HUES6 (cell line): ENCODE data around the gene COPZ2.

ENCODE experiments used
- H3K27ac ChIP-seq: 2 replicates; pipeline ENCODE4 v1.7.0; 2013; ENCODE audit warnings: low read depth, mild to moderate bottlenecking, low read length, inconsistent platforms
- H3K27me3 ChIP-seq: 2 replicates; pipeline ENCODE4 v1.6.1; 2013; ENCODE audit warnings: low read length; ENCODE audit not compliant: control insufficient read depth, insufficient read depth
- H3K36me3 ChIP-seq: 2 replicates; pipeline ENCODE4 v1.6.1; 2013; ENCODE audit warnings: low read length; ENCODE audit not compliant: control insufficient read depth, insufficient read depth
- H3K4me1 ChIP-seq: 2 replicates; pipeline ENCODE4 v1.6.1; 2013; ENCODE audit warnings: low read length; ENCODE audit not compliant: control insufficient read depth, insufficient read depth
- H3K4me3 ChIP-seq: 2 replicates; pipeline ENCODE4 v1.5.1; 2013; ENCODE audit warnings: low read depth, low read length
- H3K9ac ChIP-seq: one replicate; pipeline ENCODE4 v1.6.1; 2013; ENCODE audit warnings: mild to moderate bottlenecking, low read length
- H3K9me3 ChIP-seq: 2 replicates; pipeline ENCODE4 v1.6.1; 2013; ENCODE audit warnings: low read depth, low read length; ENCODE audit not compliant: control insufficient read depth, insufficient read depth

COPZ2 gene

DNA sequence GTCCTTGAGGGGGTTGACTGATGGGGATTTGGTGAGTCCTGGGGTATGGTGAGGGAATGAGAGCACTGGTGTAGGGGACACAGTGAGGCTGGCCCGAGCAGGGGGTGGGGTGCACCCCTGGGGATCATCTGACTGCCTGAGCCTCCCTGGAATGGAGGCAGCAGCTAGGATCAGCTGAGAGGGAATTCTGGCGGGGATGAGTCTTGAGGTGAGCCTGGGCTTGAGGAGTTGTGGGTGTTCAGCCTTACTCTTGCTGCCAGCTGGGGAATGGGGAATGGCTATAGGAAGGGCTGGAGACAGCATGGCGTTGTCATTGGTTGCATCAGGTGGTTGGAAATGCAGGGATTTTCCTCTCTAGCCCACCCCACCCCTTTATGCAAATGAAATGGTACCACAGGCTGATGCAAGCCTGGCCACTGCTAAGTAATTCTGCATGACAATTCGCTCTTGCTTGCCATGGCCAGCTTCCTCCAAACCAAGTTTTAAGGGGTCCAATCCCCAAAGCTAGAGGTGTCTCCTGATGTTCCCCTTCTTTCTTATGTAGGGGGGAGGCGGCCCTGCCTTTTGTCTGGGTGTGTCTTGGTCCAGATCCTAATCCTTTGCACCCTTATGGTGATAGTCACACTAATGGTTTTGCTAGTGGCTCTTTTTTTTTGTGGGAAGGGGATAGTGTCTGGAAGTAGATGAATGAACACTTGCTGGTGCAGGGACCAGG, 18.1 kb upstream of the COPZ2 start:
- H3K4me3 ChIP-seq = peak overlapping the region; percentile 79
- H3K27me3 ChIP-seq = no peaks in the 10 kb centered on the region
- no peaks in the 10 kb centered on the region for H3K9me3 ChIP-seq
- H3K4me1 ChIP-seq = peaks cover 53% of the 10 kb centered on the region
- peak overlapping the region; percentile 86 for H3K9ac ChIP-seq
- peaks cover 70% of the 10 kb centered on the region for H3K36me3 ChIP-seq
- peak overlapping the region; percentile 97 for H3K27ac ChIP-seq

DNA sequence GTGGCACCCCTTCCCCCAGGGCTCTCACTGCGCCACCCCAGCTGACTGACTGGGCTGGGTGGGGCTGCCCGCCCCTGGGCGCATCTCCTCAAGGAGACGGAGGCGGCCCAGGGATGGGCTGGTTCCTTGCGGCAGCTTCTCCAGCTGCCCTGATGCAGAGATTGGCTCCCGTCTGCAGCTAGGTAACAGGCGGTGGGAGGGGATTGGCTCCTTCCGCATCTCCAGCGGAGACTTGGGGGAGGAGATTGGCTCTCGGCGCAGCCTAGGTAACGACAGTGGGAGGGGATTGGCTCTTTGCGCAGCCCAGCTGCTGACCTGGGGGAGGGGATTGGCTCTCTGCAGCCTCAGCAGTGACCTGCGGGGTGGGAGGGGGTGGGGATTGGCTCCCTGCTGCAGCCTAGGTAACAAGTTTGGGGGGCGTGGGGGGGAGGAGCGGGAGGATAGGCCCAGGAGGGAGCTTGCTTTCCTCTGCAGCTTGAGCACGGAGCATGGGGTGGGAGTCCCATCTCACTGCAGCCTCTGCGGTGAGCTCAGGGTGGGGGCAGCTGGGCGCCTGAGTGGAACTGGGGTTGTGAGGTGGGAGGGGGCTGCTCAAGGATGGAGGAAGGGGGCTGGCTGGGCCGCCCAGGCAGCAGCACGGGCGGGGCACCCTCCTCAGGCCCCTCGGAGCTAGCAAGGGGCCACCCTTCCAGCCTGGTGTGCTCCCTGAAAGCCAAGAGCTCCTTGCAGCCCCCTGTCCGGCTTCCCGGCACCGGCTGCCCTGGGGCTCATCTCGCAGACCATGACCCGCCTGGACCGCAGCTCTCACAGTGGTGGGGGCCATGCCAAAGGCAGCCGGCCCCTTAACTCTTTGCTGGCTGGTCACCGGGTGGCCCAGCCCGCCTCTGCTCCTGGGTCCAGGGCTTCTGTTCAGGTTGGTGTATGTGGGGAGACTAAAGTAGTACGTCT, 16.9 kb upstream of the COPZ2 start:
- H3K4me1 ChIP-seq = peaks cover 62% of the 10 kb centered on the region
- no peaks in the 10 kb centered on the region for H3K27me3 ChIP-seq
- peak overlapping the region; percentile 86 for H3K9ac ChIP-seq
- peak overlapping the region; percentile 79 for H3K4me3 ChIP-seq
- H3K36me3 ChIP-seq = peaks cover 63% of the 10 kb centered on the region
- no peaks in the 10 kb centered on the region for H3K9me3 ChIP-seq
- peak overlapping the region; percentile 85 for H3K27ac ChIP-seq

DNA sequence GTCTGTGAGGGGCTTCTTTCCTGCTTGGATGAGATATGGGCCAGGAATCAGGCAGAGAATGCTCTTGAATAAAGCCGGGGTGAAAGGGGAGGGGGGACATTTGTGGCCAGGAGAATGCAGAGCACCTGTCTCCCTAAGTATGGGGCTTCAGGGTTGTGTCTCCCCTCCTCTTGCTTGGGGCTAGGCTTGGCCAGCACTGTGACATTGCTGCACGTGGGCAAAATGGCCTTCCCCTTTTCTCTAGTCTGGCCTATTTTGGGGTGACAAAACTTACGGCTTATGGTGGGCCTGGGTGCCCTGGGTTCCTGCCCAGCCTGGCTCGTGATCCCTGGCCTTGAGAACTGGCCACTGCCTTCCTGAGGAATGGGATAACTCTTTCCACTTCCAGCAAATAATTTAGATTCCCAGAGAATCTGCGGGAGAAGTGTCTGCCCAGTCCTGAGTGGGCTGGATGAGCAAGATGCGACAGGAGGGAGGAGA, 16.2 kb upstream of the COPZ2 start:
- H3K36me3 ChIP-seq = peaks cover 56% of the 10 kb centered on the region
- no peak overlapping the region for H3K27ac ChIP-seq
- H3K9ac ChIP-seq = no peak overlapping the region
- H3K9me3 ChIP-seq = no peaks in the 10 kb centered on the region
- no peaks in the 10 kb centered on the region for H3K27me3 ChIP-seq
- peaks cover 62% of the 10 kb centered on the region for H3K4me1 ChIP-seq
- peak overlapping the region; percentile 45 for H3K4me3 ChIP-seq

DNA sequence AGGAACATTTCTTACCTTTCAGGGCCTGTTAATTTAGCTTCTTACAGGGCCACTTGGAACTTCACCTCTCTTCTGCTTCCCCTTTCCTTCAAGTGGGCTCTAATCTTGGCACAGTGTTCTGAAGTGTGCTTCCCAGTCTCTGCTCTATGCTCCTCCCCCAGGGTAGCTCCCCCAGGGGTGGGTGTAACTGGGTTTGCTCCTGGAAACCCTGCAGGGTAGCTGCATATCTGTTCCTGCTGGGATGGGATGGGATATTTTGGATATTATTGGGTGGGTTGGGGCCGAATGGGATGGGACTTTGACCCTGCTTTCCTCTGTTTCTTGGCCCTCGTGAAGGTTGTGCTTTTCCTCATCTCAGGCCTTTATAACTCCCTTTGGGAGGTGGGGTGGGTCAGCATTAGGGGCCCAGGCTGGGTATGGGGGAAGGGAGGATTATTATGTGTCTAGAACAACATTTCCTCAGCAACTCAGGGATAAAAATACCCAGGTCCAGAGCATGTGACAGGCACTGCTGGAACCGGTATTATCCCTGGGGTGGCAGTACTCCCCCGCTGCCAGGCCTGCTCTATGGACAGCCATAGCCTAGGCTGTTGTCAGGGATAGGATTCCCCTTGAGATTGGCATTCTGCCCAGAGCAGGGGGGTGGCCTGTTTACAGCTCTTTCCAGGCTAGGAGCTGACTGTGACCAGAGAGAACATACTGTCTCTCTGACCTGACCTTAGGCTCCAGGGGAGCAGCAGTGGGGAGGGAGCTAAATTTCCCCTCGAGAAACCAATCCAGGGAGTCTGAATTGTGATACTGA, 15.6 kb upstream of the COPZ2 start:
- Histone ChIP-seq H3K36me3 (peaks cover 49% of the 10 kb centered on the region), H3K4me3 (peak overlapping the region; percentile 45; the same call in 1 of the 2 replicates), H3K9ac (no peak overlapping the region), H3K4me1 (peaks cover 62% of the 10 kb centered on the region), H3K27me3 (no peaks in the 10 kb centered on the region), H3K9me3 (no peaks in the 10 kb centered on the region), H3K27ac (no peak overlapping the region)

- Histone ChIP-seq H3K4me1 (peaks cover 62% of the 10 kb centered on the region), H3K4me3 (peak overlapping the region; percentile 27), H3K27ac (no peak overlapping the region), H3K9ac (no peak overlapping the region), H3K36me3 (peaks cover 37% of the 10 kb centered on the region), H3K9me3 (no peaks in the 10 kb centered on the region), H3K27me3 (no peaks in the 10 kb centered on the region)
These were observed 14.3 kb upstream of the COPZ2 start for GRCh38 chr17:48051706-48052486.

GRCh38 chr17:48051283-48051682, 13.7 kb upstream of the COPZ2 start:
- Histone ChIP-seq H3K4me3 (0 out of 2 replicates have a peak overlapping the region, but pooled peaks have one; percentile 2), H3K36me3 (peaks cover 31% of the 10 kb centered on the region)

GRCh38 chr17:48048384-48049126, 11.0 kb upstream of the COPZ2 start:
- Histone ChIP-seq H3K4me3 (peak overlapping the region; percentile 62), H3K36me3 (peaks cover 27% of the 10 kb centered on the region), H3K9me3 (no peaks in the 10 kb centered on the region), H3K27me3 (no peaks in the 10 kb centered on the region), H3K27ac (peak overlapping the region; percentile 90), H3K4me1 (peaks cover 50% of the 10 kb centered on the region), H3K9ac (peak overlapping the region; percentile 92)

More at GRCh38 chr17:48051283-48051682, 13.7 kb upstream of the COPZ2 start:
- Histone ChIP-seq H3K4me1 (peaks cover 60% of the 10 kb centered on the region), H3K27me3 (no peaks in the 10 kb centered on the region), H3K9ac (no peak overlapping the region), H3K9me3 (no peaks in the 10 kb centered on the region), H3K27ac (no peak overlapping the region)

DNA sequence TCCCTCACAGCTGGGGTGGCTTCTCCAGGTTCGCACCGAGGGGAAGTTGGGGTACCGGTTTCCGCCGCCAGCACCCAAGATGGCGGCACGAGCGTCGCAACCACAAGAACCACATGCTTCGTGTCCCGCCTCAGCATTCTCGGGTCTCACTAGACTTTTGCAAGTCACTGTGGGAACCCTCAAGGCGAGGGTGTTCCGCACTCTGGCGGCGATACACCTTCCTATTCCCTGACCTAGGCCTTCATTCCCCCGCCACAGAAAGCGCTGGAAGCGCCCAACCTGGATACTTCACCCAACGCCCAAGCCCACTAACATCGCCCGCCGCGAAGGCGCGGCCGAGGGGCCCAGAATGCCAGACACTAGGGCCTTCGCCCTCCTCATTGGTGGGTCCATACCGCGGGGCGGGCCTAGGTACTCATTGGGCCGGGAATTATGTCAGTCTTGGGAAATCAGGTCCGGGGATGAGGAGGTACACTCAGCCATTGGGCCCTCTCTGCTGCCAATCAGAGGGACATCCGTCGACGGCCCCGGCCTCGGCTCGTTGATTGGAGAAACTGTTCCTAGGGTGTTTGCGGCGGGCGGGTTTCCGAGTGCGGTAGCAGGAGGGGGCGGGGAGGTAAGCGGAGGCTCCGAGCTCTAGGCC, 10.3 kb upstream of the COPZ2 start, which contains the start of gene NFE2L1:
Gene NFE2L1, plus strand, starts transcription at position 619 of the 643 bp plus-strand sequence. CDS start 2,760 bp downstream, outside the sequence.
- Histone ChIP-seq H3K36me3 (peaks cover 23% of the 10 kb centered on the region), H3K9me3 (no peaks in the 10 kb centered on the region), H3K27me3 (no peaks in the 10 kb centered on the region), H3K4me1 (peaks cover 43% of the 10 kb centered on the region), H3K4me3 (peak within 1 kb of the TSS; percentile 82), H3K9ac (peak within 1 kb of the TSS; percentile 92), H3K27ac (peak within 1 kb of the TSS; percentile 90)

GRCh38 chr17:48047113-48047740, 9.6 kb upstream of the COPZ2 start:
- H3K9ac ChIP-seq = peak overlapping the region; percentile 92
- peak overlapping the region; percentile 81 for H3K27ac ChIP-seq
- no peaks in the 10 kb centered on the region for H3K27me3 ChIP-seq
- H3K9me3 ChIP-seq = no peaks in the 10 kb centered on the region
- peaks cover 17% of the 10 kb centered on the region for H3K36me3 ChIP-seq
- H3K4me3 ChIP-seq = peak overlapping the region; percentile 82
- H3K4me1 ChIP-seq = peaks cover 37% of the 10 kb centered on the region
